HepG2 (cell line): ENCODE results near the gene ZFR. TPM values are rescaled to one million over a fixed set of nuclear protein-coding genes. Genes with fewer than 3 reads are reported as not detected.

Experiments used
- ATAD3A ChIP-seq: sonication (generic); formaldehyde crosslinking; IDR thresholded peaks from 2 replicates; pipeline ENCODE4 v1.4.0; 2020; ENCODE audit warnings: missing genetic modification reagents
- CERS6 ChIP-seq: sonication (generic); formaldehyde crosslinking; IDR thresholded peaks from 2 replicates; pipeline ENCODE4 v1.5.0; 2020; ENCODE audit warnings: missing genetic modification reagents
- DMTF1 ChIP-seq: sonication (generic); formaldehyde crosslinking; IDR thresholded peaks from 2 replicates; pipeline ENCODE4 v1.4.0; 2020; ENCODE audit warnings: mild to moderate bottlenecking, missing genetic modification reagents
- ELF4 ChIP-seq: sonication (generic); formaldehyde crosslinking; IDR thresholded peaks from 2 replicates; pipeline ENCODE4 v1.5.0; 2020; ENCODE audit warnings: missing genetic modification reagents, mild to moderate bottlenecking, moderate library complexity, borderline replicate concordance
- GZF1 ChIP-seq: sonication (generic); formaldehyde crosslinking; IDR thresholded peaks from 2 replicates; pipeline ENCODE4 v1.5.1; 2020; ENCODE audit warnings: mild to moderate bottlenecking, missing genetic modification reagents
- HDAC6 ChIP-seq: fragments of 200-600 bp; sonication (generic); IDR thresholded peaks from 2 replicates; pipeline ENCODE4 v1.7.0; 2017; ENCODE audit warnings: mild to moderate bottlenecking, antibody characterized with exemption, low read length, low read depth
- HOXA5 ChIP-seq: sonication (generic); formaldehyde crosslinking; IDR thresholded peaks from 2 replicates; pipeline ENCODE4 v1.4.0; 2020; ENCODE audit warnings: missing genetic modification reagents
- IKZF5 ChIP-seq: IDR thresholded peaks from 2 replicates; pipeline ENCODE4 v1.6.1; 2018; ENCODE audit warnings: missing genetic modification reagents, mild to moderate bottlenecking, missing compliant biosample characterization
- MATR3 ChIP-seq: sonication (generic); formaldehyde crosslinking; IDR thresholded peaks from 2 replicates; pipeline ENCODE4 v1.4.0; 2020; ENCODE audit warnings: missing genetic modification reagents
- MNT ChIP-seq: fragments of 450-650 bp; IDR thresholded peaks from 2 replicates; pipeline ENCODE4 v1.6.1; 2016
- MTF1 ChIP-seq: sonication (generic); formaldehyde crosslinking; IDR thresholded peaks from 2 replicates; pipeline ENCODE4 v1.5.0; 2020; ENCODE audit warnings: missing genetic modification reagents
- SIN3A ChIP-seq: IDR thresholded peaks from 2 replicates; pipeline ENCODE4 v1.6.1; 2011; ENCODE audit warnings: low read depth, mild to moderate bottlenecking, control low read depth, low read length, borderline replicate concordance
- SNRNP70 ChIP-seq: fragments of 200-400 bp; formaldehyde crosslinking; IDR thresholded peaks from 2 replicates; pipeline ENCODE4 v1.6.1; 2017; ENCODE audit warnings: mild to moderate bottlenecking, low read depth, low read length, moderate library complexity
- SP4 ChIP-seq: sonication (generic); formaldehyde crosslinking; IDR thresholded peaks from 2 replicates; pipeline ENCODE4 v1.8.1; 2023; ENCODE audit warnings: mild to moderate bottlenecking, missing genetic modification reagents
- ZBTB1 ChIP-seq: sonication (generic); formaldehyde crosslinking; IDR thresholded peaks from 2 replicates; pipeline ENCODE4 v1.4.0; 2020; ENCODE audit warnings: missing genetic modification reagents, borderline replicate concordance
- ZMAT3 ChIP-seq: sonication (generic); formaldehyde crosslinking; conservative IDR thresholded peaks from 2 replicates; pipeline ENCODE4 v1.7.0; 2021; ENCODE audit warnings: missing genetic modification reagents
- ZNF24 ChIP-seq: fragments of 450-650 bp; IDR thresholded peaks from 2 replicates; pipeline ENCODE4 v1.6.1; 2017; ENCODE audit warnings: antibody characterized with exemption, mild to moderate bottlenecking
- ZNF652 ChIP-seq: IDR thresholded peaks from 2 replicates; pipeline ENCODE4 v1.6.1; 2016; ENCODE audit warnings: low read depth, borderline replicate concordance
- ZNF746 ChIP-seq: sonication (generic); formaldehyde crosslinking; IDR thresholded peaks from 2 replicates; pipeline ENCODE4 v1.8.0; 2022; ENCODE audit warnings: mild to moderate bottlenecking, missing genetic modification reagents
- ZSCAN9 ChIP-seq: IDR thresholded peaks from 2 replicates; pipeline ENCODE4 v1.6.1; 2016; ENCODE audit warnings: borderline replicate concordance
- polyA plus RNA-seq, 8 experiments: library from polyadenylated mRNA; depleted of rRNA in 3 of 8; stranded (reverse) in 7 of 8; unstranded in 1 of 8; fragments of >200 nt; fragmentation: Illumina TruSeq in 4 of 8; extraction: Trizol in 4 of 8; gene quantifications; 2 replicates each; pipeline versions ENCODE4 v1.2.1 to v1.2.3, GENCODE V29; 2011 to 2016; ENCODE audit warnings: low read depth in 4 of 8, missing spikeins in 1 of 8, mixed read lengths in 1 of 8; ENCODE audit not compliant: insufficient read depth in 1 of 8
- total RNA-seq, 5 experiments: library from RNA; depleted of rRNA; stranded (reverse); fragments of >200 nt; fragmentation: Illumina TruSeq; extraction: Trizol; gene quantifications; 2 replicates each; pipeline ENCODE4 v1.2.3, GENCODE V29; 2016; ENCODE audit warnings: low read depth in 1 of 5
- TF ChIP-seq, protein P1 (sequence below): sonication (generic); formaldehyde crosslinking; IDR thresholded peaks from 2 replicates; pipeline ENCODE4 v1.4.0; 2020; ENCODE audit warnings: mild to moderate bottlenecking, missing genetic modification reagents
- TF ChIP-seq, protein P2 (sequence below): sonication (generic); formaldehyde crosslinking; IDR thresholded peaks from 2 replicates; pipeline ENCODE4 v1.8.1; 2022; ENCODE audit warnings: mild to moderate bottlenecking, missing genetic modification reagents
- TF ChIP-seq, protein P3 (sequence below): sonication (generic); formaldehyde crosslinking; IDR thresholded peaks from 2 replicates; pipeline ENCODE4 v1.5.0; 2020; ENCODE audit warnings: mild to moderate bottlenecking, missing genetic modification reagents

ZFR gene
- total and polyA plus RNA-seq, 2 of the 13 experiments (the other 11 are each of a cell fraction or from before 2014, with no cell fraction given), result 89.0 to 92.8 TPM

- TF ChIP-seq ZNF746 (no peak), SIN3A (no peak), CERS6 (CRISPR knock-in tag) (no peak), ZMAT3 (no peak), MTF1 (CRISPR knock-in tag) (no peak), HDAC6 (no peak), GZF1 (no peak), MNT (no peak), ZSCAN9 (CRISPR knock-in tag) (no peak), SNRNP70 (no peak), HOXA5 (CRISPR knock-in tag) (peak; percentile 56; the same call in 1 of the 2 replicates), IKZF5 (peak; percentile 46; the same call in 1 of the 2 replicates), DMTF1 (CRISPR knock-in tag) (no peak), ELF4 (CRISPR knock-in tag) (no peak), ZBTB1 (CRISPR knock-in tag) (no peak), SP4 (CRISPR knock-in tag) (no peak), MATR3 (CRISPR knock-in tag) (no peak), ZNF24 (no peak), ZNF652 (CRISPR knock-in tag) (no peak), ATAD3A (no peak)
- TF ChIP-seq, protein P1, sequence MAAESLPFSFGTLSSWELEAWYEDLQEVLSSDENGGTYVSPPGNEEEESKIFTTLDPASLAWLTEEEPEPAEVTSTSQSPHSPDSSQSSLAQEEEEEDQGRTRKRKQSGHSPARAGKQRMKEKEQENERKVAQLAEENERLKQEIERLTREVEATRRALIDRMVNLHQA, result no peak
- TF ChIP-seq, protein P2, sequence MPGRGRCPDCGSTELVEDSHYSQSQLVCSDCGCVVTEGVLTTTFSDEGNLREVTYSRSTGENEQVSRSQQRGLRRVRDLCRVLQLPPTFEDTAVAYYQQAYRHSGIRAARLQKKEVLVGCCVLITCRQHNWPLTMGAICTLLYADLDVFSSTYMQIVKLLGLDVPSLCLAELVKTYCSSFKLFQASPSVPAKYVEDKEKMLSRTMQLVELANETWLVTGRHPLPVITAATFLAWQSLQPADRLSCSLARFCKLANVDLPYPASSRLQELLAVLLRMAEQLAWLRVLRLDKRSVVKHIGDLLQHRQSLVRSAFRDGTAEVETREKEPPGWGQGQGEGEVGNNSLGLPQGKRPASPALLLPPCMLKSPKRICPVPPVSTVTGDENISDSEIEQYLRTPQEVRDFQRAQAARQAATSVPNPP (CRISPR knock-in tag), result no peak
- TF ChIP-seq, protein P3, sequence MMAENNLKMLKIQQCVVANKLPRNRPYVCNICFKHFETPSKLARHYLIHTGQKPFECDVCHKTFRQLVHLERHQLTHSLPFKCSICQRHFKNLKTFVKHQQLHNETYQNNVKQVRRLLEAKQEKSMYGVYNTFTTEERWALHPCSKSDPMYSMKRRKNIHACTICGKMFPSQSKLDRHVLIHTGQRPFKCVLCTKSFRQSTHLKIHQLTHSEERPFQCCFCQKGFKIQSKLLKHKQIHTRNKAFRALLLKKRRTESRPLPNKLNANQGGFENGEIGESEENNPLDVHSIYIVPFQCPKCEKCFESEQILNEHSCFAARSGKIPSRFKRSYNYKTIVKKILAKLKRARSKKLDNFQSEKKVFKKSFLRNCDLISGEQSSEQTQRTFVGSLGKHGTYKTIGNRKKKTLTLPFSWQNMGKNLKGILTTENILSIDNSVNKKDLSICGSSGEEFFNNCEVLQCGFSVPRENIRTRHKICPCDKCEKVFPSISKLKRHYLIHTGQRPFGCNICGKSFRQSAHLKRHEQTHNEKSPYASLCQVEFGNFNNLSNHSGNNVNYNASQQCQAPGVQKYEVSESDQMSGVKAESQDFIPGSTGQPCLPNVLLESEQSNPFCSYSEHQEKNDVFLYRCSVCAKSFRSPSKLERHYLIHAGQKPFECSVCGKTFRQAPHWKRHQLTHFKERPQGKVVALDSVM (CRISPR knock-in tag), result no peak
Observed at GRCh38 chr5:32314658-32315057, 129.9 kb downstream of the ZFR start (continued).
